ENCODE measurements around the gene NR4A3.

NR4A3 gene

DNA sequence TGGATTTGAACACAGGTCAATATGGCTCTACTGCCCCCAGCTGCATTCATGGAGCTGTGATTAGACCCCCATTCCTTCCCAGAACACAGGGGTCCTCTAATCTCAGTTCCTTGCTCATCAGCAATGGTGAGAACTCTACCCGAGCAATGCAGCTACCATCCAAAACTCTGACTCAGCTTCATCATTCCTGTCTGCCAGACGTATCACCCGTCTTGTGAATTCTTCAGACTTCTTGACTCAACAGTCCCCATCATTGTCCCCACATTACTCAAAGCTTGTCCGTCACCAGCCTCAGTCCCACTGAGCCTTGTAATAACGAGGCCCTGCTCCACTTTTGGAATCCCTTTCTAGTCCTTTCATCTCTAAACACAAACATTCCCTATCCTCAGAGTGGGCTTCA, 48.4 kb downstream of the NR4A3 start:
- TF ChIP-seq, protein P1, sequence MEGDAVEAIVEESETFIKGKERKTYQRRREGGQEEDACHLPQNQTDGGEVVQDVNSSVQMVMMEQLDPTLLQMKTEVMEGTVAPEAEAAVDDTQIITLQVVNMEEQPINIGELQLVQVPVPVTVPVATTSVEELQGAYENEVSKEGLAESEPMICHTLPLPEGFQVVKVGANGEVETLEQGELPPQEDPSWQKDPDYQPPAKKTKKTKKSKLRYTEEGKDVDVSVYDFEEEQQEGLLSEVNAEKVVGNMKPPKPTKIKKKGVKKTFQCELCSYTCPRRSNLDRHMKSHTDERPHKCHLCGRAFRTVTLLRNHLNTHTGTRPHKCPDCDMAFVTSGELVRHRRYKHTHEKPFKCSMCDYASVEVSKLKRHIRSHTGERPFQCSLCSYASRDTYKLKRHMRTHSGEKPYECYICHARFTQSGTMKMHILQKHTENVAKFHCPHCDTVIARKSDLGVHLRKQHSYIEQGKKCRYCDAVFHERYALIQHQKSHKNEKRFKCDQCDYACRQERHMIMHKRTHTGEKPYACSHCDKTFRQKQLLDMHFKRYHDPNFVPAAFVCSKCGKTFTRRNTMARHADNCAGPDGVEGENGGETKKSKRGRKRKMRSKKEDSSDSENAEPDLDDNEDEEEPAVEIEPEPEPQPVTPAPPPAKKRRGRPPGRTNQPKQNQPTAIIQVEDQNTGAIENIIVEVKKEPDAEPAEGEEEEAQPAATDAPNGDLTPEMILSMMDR (IDR thresholded peaks at IDR 0.05; ENCODE audit: insufficient read depth, missing control alignments) = no peak
- no peak for FAIRE-seq
- no peak for DNase-seq (ENCODE audit: insufficient read length, low spot score)

DNA sequence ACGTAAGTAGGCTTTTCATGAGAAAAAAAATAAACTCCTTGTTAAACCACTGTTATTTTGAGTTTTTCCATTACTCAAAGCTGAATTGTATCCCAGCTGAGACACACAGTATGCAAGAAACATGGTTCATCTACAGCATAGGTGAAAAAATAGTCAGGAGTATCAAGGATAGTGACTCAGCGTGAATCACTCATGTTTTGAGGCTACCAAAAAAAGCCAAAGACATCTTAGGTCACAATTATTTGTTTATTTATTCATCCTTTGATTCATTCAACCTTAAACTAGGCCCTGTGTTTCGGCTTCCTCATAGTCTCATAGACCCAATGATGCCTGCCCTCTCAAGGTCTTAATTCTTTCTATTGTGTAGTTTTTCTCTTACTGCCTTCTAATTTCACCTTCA, 51.8 kb downstream of the NR4A3 start:
- DNase-seq (ENCODE audit: insufficient read length, low spot score) (no peak), FAIRE-seq (no peak)
- TF ChIP-seq, protein P1 (IDR thresholded peaks at IDR 0.05; ENCODE audit: insufficient read depth, missing control alignments) = no peak

DNA sequence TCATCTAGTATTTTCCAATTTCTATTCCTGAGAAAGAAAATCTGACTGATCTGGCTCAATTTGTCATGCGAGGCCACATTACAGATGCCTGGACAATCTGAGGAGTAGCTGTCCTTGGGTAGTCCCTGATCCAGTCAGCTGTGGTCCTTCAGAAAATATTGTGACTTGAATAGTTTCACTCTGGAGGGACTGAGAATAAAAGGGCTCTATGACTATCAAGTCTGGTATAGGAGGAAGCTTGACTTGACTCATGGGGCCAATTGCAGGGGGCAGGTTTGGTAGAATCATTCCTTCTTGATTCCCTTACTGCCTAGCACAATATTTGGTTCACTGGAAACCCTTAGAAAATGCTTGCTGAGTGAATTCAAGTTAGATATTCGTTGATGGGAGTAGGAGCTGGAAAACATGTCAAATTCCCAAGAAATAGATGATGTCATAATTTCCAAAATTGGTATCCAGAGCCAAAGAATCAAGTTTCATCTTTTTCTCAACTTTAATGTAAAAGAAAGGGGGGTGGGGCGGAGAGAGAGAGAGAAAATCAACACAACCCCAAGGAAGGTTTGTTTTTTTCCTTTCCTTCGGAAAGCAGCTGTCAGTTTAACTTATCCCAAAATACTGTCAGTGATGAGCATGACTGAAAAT, 52.4 kb downstream of the NR4A3 start:
- FAIRE-seq (no peak), DNase-seq (ENCODE audit: insufficient read length, low spot score) (no peak)
- TF ChIP-seq, protein P1 (IDR thresholded peaks at IDR 0.05; ENCODE audit: insufficient read depth, missing control alignments) = no peak

DNA sequence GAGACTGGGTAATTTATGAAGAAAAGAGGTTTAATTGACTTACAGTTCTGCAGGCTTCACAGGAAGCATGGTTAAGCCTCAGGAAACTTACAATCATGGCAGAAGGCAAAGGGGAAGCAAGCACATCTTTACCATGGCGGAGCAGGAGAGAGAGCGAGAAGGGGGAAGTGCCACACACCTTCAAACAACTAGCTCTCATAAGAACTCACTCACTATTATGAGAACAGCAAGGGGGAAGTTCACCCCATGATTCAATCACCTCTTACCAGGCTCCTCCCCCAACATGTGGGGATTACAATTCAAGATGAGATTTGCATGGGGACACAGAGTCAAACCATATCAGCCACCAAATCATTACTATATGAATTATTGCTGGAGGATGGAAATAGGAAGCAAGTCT, 54.5 kb downstream of the NR4A3 start:
- TF ChIP-seq, protein P1 (IDR thresholded peaks at IDR 0.05; ENCODE audit: insufficient read depth, missing control alignments) = no peak
- DNase-seq (ENCODE audit: insufficient read length, low spot score) (no peak), FAIRE-seq (no peak)

DNA sequence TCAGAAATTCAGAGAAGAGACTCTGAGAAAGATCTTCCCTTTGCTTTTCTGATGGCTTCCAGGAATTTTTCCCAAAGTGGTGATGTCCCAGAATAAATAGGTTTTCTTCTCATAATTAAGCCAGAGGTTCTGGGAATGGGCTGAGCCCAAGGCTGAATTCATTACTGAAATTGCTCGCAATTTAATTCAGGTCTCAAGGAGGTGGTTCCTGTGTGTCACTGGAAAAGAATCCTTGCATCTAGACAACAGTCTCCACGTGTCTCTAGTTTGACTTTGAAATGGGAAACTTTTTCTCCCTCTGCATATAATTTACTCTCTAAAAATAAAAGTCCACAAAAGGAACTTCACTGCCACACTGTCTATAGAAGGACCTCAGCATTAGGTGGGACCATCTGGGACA, 57.0 kb downstream of the NR4A3 start:
- FAIRE-seq = no peak
- TF ChIP-seq, protein P1 (IDR thresholded peaks at IDR 0.05; ENCODE audit: insufficient read depth, missing control alignments) = no peak

DNA sequence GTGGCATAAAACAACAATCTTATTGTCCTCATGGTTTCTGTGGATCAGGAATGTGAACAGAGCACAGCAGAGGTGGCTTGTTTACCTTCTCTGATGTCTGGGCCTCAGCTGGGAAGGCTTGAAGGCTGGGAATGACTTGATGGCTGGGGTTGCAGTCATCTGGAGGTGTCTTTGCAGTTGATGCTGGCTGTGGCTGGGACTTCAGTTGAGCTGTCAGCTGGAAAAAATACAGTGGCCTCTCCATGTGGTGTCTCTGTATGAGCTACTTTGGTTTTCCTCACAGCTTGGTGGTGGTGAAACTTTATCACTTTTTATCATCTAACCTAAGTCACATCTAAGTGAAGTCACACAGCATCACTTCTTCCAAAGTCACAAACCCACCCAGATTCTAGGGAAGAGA, 60.1 kb downstream of the NR4A3 start:
- DNase-seq (ENCODE audit: insufficient read length, low spot score) (no peak), FAIRE-seq (no peak)
- TF ChIP-seq, protein P1 (IDR thresholded peaks at IDR 0.05; ENCODE audit: insufficient read depth, missing control alignments) = no peak

More for the DNA sequence above, 57.0 kb downstream of the NR4A3 start:
- DNase-seq (ENCODE audit: insufficient read length, low spot score) = no peak

DNA sequence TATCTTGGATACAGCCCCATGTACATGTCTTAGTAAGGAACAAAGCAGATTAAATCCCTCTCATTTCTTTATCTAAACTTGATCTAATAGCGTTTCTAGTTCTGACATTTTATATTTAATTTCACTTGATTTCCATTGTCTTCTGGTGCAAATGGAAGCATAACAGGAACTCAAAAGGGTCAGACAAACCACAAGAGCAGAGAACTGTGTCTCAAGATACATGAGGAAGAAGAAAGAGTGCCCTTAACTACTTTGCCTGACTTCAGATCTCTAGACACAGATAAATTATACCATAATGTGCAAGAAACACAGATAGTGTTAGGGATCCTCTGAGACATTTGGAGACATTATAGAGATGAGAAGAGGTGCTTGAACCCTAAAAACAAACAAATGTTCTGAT, 64.1 kb downstream of the NR4A3 start:
- FAIRE-seq (no peak), DNase-seq (ENCODE audit: insufficient read length, low spot score) (no peak)
- TF ChIP-seq, protein P1 (IDR thresholded peaks at IDR 0.05; ENCODE audit: insufficient read depth, missing control alignments) = no peak

Measured in D721Med (cell line).